T47D (cell line): ENCODE measurements around the gene CASP7.
"Not testable (repeated sequence)": the region's sequence is repeated elsewhere in the genome, so short reads cannot be mapped to it uniquely, and the experiment has no call there.

Source experiments
- DNase-seq, 2 experiments: peaks; one replicate each; pipeline versions ENCODE4 v3.0.0 to v3.0.0-alpha.2; 2011 to 2012; ENCODE audit warnings: low read depth in 1 of 2, low spot score in 1 of 2
- JUND ChIP-seq: IDR thresholded peaks from 2 replicates; pipeline ENCODE4 v1.6.1; 2012; ENCODE audit warnings: low read depth
- in situ Hi-C: cut with HindIII; loops from 2 replicates; pipeline ENCODE4 v1.10.0; 2016; ENCODE audit warnings: low sequenced_read_pairs, low pct_unique_long_range_greater_than_20kb

The CASP7 gene

DNA sequence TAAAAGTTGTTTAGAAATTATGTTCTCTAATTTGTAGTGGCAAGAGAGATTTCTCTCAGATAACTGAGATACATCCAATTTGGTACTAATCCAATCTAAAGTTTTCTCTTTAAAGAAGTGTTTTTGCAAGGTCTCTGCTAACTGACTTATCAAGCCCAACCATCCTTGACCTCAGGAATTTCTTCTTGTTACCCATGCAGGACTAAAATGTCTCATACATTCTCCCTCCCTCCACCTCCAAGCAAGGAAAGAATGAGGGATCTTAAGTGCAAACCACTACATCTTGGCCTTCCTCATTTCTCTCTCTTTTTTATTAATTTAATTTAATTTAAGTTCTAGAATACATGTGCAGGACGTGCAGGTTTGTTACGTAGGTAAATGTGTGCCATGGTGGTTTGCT lies 28.7 kb upstream of the CASP7 start:
- no peak for TF ChIP-seq JUND
- in situ Hi-C loops, result no loop called here
- DNase-seq, result no peak

DNA sequence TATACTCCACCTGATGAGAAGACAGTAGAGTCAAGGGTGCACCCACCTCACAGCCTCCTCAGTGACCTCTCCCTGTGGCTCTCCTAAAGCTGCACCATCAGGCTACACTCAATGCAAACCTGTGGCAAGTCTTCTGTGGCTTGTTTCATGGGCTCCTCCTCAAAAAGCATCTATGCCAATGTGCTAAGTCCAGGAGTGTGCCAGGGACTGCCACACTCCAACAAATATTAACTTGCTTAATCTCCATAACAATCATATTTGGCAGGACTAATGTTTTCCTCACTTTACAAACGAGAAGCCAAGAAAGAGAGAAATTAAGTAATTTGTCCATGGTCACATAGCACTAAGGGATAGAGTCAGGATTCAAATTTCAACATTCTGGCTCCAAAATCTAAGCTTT lies 27.8 kb upstream of the CASP7 start:
- in situ Hi-C loops, result no loop called here
- no peak for TF ChIP-seq JUND

DNA sequence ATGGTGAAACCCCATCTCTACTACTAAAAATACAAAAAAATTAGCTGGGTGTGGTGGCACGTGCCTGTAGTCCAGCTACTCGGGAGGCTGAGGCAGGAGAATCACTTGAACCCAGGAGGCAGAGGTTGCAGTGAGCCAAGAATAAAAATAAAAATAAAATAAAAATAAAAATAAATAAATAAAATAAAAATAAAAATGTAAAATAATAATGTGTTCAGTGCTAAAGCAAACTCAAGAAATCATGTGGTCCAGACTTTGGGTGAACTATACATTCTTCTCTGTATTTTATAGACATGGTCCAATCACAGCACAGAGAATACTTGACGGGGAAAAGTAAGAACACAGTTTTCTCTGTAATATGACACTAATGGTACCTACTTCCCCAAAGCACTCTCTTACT lies 27.3 kb upstream of the CASP7 start:
- in situ Hi-C loops, result not testable (repeated sequence)

More for the DNA sequence above, 27.8 kb upstream of the CASP7 start:
- peak in 1 of 2 experiments; percentile 28 for DNase-seq

GRCh38 chr10:113656896-113657295 lies 22.8 kb upstream of the CASP7 start:
- in situ Hi-C loops, result no loop called here
- DNase-seq, result no peak
- no peak for TF ChIP-seq JUND

More for the DNA sequence above, 27.3 kb upstream of the CASP7 start:
- DNase-seq, result not testable (repeated sequence)

GRCh38 chr10:113657544-113657943 lies 22.2 kb upstream of the CASP7 start:
- TF ChIP-seq JUND, result no peak
- DNase-seq, result no peak
- in situ Hi-C loops, result no loop called here

GRCh38 chr10:113661332-113661731 lies 18.4 kb upstream of the CASP7 start:
- in situ Hi-C loops, result no loop called here
- DNase-seq, result no peak
- TF ChIP-seq JUND, result no peak

DNA sequence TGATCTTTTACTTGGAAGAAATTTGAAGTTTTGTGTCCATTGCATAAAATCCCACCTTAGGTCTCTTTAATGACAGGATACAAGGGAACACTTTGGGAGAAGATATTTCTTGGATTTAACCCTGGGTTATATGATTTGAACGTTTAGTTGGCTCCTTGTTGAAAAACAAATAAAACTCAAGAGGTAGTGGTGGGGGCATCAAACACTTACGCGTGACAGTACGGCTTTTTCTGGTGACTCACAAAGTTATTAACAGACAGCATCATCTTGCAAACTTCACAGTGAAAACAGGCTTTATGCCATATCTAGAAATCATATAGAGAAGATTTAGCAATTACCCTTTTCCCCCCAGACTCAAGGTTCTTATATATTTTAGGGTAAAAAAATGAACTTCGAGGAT lies 16.6 kb upstream of the CASP7 start:
- TF ChIP-seq JUND, result no peak
- in situ Hi-C loops, result no loop called here
- DNase-seq, result no peak

DNA sequence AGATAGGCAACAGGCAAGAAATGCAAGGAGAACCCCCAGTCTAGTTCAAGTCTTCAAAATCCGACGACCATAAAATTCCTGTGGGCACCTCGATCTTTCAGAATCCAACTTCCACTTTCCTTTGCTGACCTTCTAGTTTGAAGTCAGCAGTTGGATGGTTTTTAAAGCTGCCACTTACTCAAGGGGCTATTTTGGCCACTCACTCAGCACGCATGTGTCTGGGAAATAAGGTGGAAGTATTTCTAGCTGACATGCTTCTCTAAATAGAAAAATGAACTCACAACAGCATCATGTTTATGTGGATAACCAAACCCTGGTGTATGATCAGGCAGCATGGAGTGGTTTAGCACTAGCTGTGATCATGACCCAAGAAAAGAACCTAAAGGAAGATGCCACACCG lies 15.8 kb upstream of the CASP7 start, which contains the start of gene NRAP:
TSS of gene NRAP (minus strand) at position 134 of the 400 bp plus-strand sequence. CDS start 159 bp downstream, outside the sequence.
- TF ChIP-seq JUND, result no peak
- no peak for DNase-seq
- in situ Hi-C loops, result no loop called here

GRCh38 chr10:113665352-113665751 lies 14.4 kb upstream of the CASP7 start:
- no peak for TF ChIP-seq JUND
- peak in 1 of 2 experiments; percentile 78 for DNase-seq
- in situ Hi-C loops, result no loop called here

GRCh38 chr10:113665806-113666354 lies 13.8 kb upstream of the CASP7 start:
- no peak for TF ChIP-seq JUND
- in situ Hi-C loops, result no loop called here
- DNase-seq, result peak; percentile 47 to 97

DNA sequence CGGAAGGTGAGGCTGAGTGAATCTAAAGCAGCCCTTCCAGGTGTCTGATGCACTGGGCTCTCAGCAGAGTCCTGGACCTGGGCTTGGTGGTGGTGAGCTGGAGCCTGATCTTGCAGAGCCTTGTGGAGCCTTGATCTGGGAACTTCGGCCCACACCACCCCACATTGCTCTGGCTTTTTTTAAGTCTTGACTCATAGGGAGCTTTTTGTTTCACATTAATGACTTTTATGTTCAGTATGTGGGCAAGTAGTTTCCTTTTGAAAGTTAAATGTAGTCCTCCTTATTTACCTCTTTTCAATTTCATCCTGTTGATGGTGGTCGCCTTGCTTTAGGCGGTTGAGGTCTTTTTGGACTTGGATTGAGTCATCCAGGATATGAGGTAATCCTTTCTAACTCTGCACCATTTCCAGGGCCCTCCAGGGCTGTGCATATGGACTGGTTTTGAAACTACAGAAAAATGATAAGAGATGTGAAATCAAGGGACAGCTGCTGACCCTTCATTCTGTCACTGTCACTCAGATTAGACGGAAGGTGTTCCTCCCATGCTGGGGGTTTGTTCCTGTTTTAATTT lies 12.9 kb upstream of the CASP7 start:
- no peak for DNase-seq
- TF ChIP-seq JUND, result no peak
- in situ Hi-C loops, result no loop called here

- in situ Hi-C loops, result no loop called here
- TF ChIP-seq JUND, result no peak
- peak in 1 of 2 experiments; percentile 50 for DNase-seq
Observed at GRCh38 chr10:113680190-113681111, 739 bp downstream of the CASP7 start.
